NCI-H2171 treated with DMSO at 0.1 percent for 48 hours (cell line): ENCODE results near the gene GLT1D1.

Experiments used
- DNase-seq: peaks from one replicate; lab custom pipeline; 2025; lab: John Stamatoyannopoulos, UW

Gene GLT1D1

DNA sequence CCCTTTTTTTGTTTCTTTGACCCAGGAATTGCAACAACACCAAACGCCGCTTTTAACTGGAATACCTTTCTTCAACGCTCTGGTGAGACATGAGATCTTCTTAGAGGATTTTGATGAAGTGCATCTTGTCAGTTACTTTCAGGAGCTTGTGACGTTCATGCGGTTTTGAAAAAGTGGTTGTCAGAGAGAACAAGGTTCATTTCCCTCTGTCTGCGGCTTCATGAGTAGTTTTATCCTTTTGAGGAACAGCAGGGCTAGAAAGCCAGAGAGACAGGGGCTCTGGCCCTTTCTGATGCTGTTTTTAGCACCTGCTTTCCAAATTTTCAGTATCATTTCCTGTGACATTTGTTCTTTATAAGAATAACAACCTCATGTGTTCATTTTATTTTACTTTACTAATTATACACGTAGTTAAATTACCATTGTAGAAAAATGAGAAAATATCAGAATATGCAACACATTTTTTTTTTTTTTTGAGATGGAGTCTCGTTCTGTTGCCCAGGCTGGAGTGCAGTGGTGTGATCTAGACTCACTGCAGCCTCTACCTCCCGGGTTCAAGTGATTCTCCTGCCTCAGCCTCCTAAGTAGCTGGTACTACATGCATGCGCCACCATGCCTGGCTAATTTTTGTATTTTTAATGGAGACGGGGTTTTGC, 61.8 kb downstream of the GLT1D1 start:
- DNase-seq: no peak

DNA sequence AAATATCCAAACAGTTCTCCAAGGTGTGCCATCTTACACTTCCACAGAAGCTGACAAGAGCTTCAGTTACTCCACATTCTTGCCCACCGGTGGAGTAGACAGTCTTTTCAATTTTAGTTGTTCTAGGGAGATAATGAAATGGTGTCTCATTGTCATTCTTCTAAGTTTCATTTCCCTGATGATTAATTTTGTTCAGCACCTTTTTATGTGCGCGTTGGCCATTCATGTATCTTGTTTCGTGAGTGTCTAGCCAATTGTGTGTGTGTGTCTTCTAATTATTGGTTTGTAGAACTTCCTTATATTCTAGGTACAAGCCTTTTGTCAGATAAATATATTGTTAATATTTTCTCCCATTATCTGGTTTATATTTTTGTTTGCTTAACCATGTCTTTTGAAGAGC, 63.1 kb downstream of the GLT1D1 start:
- DNase-seq: no peak

DNA sequence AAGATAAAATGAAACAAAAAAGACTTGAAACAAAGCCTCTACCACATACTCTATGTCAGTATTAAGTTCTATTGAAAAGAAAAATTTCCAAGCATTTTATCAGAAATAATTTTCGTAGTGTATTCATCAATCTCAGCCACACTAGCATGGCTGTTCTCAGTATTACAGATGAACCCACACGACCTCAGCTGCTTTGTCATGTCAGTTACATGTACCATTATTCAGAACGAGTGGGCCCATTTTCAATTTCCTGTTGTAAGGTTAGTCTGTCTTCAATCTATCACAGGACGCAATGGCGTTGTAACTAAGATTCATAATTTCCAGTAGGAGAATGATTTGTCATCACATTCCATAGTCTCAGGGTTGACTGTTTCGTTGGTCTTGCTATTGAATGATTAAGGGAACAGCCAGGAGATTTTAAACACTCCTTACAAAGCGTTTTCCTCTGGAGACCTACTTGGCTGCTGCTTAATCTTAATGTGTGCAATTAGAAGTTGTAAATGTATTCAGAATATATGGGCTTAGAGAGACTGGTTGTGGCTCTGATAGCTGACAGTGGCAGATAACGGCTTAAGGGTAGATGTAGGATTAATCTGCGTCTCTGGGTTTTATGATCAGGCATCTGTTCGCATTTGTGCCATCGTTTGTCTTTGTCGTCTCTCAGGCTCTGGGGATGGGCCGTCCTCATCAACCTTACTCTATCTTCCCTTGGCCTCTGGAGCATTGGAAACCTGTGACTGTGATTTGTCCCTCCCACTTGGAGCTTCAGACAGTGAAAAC, 65.4 kb downstream of the GLT1D1 start:
- no peak for DNase-seq

DNA sequence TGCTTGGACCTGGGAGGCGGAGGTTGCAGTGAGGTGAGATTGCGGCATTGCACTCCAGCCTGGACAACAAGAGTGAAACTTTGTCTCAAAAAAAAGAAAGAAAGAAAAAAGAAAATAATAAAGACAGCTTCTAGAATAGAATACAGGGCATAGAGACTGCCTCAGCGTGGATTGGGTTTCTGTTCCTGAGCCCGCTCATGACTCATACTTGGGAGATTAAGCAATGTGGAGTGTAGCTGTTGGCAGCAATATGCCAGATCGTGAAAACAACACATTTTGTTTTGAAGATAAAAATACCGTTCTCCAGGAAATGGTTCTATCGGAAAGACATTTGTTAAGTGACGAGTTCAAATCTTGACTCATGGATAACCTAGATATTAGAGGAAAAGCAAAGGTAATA, 67.2 kb downstream of the GLT1D1 start:
- no peak for DNase-seq

DNA sequence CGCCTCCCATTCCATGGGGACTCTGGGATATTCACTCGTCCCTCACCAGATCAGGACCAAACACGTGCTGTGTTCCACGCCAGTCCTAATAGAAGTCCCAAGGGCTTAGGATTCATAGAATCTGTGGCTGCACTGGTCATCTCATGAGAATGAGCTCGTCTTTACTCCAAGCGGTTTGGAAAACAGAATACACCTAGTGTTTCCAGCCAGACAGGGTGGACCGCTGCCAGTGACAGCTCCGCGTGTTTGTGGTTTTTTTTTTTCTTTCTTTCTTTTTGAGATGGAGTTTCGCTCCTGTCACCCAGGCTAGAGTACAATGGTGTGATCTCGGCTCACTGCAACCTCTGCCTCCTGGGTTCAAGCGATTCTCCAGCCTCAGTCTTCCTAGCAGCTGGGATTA, 75.1 kb downstream of the GLT1D1 start:
- DNase-seq: no peak

DNA sequence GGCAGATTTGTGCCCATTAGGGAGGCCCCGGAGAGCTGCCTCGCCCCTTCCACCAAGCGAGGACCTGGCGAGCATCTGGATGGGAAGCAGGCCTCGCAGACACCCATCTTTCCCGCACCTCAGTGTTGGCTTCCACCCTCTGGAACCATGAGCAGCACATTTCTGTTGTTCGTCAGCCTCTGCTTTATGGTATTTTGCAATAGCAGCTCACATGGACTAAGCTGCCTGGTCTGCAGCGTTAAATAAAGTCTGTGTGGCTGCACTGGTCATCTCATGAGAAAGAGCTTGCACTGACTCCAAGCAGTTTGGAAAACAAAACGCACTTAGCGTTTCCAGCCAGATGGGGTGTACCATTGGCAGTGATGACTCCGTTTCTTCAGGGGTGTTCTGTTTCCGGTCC, 75.8 kb downstream of the GLT1D1 start:
- no peak for DNase-seq

DNA sequence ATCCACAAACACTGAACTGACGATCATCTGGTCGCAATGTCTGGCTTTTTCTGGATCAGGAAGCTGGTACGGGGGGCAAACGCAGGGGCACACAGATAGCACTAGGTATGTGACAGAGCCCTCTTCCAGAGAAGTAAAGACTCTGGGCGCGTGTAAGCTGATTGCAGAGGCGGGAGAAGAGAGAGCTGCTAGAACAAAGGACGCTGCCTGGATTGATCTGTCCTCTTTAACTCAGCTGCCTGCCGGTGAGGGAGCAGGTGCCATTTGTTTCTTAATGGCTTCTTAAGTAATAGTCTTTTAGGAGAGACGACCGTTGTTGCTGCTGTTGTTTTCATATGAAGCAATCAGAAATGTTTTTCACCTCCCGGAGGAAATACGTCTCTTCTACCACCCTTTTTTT, 77.3 kb downstream of the GLT1D1 start:
- DNase-seq: no peak

DNA sequence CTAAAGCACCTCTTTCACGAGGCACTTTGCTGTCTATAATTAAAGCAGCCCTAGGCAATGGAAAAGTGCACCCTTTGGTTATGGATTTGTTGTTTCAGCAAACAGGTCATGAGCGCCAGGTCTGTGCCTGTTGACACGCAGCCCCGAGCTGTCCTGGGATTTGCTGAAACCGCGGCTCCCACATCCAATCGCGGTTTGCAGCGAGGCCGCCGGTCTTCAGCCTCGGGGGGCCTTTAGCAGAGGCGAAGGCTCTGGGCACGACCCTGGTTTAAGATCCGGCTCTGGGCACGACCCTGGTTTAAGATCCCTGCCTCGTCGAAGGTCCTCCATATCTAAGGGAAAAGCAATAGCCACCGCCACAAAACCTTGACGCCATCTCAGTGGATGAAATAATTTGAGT, 79.2 kb downstream of the GLT1D1 start:
- no peak for DNase-seq

DNA sequence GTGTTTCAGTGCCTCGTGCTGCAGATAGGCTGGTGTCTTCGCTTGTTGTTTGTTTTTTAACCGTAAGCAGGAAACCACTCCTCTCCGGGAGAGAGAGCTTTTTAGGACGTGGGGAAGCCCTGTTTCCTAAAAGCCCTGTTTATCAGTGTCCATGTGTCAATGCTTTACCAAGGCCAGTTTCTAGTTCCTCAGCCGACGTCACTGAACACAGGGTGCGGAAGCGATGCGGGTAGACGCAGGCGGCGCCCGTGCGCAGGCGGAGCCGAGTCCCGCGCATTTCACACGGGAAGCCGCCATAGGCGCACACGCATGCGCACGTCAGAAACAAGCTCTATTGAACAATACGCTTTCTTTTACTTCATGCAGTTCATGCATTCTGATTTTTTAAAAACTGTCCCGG, 79.8 kb downstream of the GLT1D1 start:
- DNase-seq: no peak

DNA sequence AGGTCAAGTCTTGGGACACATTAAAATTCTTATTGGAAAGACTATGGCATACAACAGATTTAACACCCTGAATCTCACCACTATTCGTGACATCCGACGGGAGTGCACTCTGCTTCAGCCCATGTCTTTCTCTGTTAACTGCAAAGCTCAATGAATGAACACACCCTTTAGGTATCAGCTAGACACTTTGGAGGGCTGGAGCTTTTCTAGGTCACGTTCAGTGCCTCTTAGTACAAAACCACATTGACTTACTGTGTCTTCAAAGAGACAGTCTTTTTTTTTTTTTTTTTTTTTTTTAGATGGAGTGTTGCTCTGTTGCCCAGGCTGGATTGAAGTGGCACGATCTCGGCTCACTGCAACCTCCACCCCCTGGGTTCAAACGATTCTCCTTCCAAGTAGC, 80.6 kb downstream of the GLT1D1 start:
- DNase-seq: no peak

DNA sequence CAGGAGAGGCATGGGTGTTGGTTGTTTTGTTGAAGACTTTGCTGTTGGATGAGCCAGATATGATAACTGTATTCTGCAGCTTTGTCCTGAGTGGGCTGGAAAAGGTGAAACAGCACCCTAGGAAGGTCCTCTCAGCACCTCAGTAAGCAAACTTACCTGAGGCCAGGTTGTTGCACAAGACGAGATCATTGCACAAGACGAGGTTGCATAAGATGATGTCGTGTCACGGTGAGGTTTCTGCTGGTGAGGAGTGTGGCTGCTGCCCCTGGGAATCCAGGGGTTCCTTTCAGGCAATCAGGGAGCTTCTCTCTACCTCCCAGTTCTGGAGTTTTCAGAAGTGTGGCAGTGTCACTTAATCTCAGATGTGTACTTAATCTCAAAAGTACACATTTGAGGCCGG, 85.6 kb downstream of the GLT1D1 start:
- DNase-seq: no peak

DNA sequence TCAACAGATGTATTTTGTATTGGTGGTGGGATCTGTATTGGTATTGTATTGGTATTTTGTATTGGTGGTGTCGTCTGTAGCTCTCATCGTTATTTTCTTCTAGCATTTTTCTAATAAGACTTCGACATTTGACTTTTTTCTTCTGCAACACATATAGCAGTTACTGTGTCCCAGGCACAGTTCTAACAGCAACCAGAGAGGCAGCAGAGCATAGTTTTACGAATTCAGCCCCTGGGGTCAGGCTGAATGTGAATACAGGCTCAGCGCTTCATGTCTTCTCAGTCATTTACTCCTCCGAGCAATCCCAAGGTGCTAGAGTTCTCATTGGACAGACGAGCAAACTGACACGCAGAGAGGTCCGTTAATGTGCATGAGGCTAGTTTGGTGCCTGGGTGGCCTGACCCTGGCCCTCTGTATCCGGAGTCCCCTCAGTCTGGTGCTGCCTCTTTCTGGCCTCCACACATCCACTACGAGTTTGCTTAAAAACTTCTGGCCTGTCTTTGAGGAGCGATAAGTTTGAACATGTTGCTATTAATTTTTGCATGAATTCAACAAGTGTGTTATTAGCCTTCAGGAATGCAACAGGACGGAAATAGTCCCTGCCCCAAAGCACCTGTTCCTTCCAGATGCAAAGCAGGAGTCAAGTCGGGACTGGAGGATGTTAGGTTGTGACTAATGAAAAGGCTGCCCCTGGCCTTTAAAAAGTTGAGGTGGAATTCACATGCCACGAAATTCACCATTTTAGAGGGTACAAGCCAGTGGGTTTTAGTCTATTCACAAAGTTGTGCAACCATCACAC, 87.0 kb downstream of the GLT1D1 start:
- no peak for DNase-seq

DNA sequence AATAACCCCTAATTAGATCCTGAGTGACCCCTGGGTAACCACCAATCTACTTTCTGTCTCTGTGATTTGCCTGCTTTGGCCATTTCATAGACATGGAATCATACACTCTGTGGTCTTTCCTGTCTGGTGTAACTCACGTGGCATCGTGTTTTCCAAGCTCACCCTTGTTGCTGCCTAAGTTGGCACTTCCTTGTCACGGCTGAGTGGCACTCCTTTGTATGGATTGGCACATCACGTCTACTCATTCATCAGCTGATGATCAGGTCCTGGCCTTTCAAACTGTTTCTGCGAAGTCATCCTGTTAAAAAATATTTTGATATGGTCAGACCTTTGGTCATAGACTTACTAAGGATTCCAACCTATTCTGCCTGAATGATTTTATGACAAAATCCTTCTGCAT, 87.7 kb downstream of the GLT1D1 start:
- no peak for DNase-seq

DNA sequence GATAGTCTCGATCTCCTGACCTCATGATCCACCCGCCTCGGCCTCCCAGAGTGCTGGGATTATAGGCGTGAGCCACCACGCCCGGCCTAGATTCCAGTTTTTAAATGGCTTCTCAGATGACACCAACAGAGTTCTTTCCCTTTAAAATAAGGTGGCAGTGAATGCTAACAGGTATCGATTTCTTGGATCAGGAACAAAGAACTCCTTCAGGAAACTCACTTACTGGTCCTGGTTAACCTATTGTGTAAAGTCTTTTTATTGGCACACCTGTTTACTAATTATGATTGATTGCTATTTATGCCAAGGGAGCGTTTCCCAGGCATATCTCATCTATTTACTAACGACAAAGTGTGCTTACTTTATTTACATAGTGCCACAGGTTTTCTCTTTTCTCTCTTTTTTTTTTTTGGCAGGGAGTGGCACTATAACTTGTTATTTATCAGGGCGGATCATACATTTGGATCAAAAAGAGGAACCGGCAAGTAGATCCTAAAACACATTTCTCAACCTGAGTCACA, 89.7 kb downstream of the GLT1D1 start:
- no peak for DNase-seq

DNA sequence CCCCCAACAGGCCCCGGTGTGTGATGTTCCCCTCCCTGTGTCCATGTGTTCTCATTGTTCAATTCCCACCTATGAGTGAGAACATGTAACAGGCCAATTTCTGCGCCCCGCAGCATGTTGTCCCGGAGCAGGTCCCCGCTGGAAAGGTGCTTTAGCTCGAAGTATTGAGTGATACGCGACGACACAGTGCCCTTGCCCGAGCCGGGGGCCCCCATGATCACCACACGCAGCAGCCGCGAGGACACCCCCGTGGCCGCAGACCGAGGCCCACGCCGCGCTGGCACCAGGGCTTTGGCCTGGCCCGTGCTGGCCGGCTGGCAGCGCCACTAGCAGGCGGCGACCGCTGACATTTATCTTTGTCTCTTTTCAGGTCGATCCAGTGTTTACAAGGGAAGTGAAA, 91.7 kb downstream of the GLT1D1 start:
- no peak for DNase-seq

DNA sequence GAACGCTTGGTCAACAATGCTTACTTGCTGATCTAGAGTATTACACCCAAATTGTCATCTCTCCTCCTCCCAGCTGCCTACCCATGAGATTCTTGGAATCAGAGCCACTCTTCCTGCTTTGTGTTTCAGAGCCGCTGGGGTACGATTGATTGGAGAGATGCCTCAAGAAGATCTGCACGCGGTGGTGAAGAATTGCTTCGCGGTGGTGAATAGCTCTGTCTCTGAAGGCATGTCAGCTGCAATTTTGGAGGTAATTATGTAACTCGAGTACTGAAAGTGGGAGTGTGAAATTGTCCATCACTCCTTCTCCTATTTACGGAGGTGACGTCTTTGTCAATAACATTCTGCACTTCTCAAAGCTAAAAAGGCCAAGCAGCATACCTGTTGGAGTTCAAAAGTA, 93.9 kb downstream of the GLT1D1 start:
- DNase-seq: no peak

DNA sequence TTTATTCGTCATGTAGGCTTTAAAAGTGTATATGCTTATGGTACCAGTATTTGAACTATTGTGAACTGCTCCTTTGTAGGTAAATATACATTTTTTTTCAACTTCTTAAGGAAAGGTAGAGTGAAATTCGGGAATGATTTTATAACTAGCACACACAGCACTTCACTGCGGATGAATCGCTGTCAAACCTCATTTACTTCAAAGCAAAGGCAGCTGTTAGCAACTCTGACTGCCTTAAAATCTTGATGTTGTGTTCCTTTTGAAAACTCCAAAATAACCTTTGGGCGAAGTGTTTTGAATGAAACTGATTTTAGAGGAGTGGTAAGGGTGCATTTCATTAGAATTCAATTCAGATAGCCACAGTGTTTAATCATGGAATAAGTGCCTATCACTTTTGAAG, 95.8 kb downstream of the GLT1D1 start:
- no peak for DNase-seq

DNA sequence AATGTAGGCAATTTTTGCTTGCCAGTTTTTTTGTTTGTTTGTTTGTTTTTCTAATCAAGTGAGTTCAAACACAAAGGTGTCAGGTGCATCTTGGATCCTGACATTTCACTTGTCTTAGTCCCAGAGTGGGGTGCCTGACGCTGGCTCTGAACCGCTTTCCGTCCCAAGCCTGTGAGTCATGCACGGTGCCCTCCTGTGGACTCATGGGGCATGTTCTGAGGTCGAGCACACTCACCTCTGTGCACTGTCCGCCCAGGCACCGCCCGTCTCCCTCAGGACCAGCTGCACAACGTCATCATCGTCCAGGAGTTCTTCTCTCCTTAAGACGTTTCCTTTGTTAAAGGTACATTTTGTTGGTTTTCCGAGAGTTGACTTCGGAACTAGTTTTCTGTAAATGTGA, 98.2 kb downstream of the GLT1D1 start:
- DNase-seq: no peak

DNA sequence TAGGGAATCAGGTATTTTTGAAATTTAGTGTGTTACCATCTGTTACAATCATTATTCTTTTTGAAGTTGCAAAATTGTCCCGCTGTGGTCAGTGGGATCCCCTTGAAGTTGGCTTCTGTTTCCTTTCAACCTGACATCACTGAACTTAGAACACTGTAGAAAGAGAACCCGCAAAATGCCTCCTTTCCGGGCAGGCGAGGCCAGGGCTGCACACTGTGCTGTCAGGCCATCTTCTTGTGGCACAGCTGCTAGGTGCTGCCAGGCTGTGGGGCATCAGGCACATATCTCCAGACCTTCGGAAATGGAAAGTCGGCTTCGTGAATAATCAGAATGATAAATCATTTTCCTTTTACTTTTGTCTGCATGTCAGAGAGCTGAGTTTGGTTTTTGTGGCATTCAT, 103.5 kb downstream of the GLT1D1 start:
- no peak for DNase-seq

DNA sequence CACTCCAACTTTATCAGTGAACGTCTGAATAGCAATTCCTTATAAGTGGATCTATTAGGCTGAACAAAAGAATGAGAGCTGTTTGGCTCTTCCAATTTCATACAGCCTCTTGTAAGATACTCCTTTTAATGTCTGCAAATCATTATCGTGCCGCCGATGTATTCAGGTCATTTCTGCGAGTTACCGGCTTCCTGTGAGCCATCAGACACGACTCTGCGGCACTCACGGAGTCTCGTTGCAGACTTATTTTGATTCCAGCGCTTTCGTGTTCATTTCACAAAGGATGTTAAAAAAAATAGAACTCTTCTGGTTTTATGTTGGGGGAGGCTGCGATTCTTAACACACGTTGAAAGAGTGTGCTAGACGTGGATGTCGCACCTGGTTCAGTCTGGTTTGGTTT, 106.6 kb downstream of the GLT1D1 start:
- DNase-seq: no peak

DNA sequence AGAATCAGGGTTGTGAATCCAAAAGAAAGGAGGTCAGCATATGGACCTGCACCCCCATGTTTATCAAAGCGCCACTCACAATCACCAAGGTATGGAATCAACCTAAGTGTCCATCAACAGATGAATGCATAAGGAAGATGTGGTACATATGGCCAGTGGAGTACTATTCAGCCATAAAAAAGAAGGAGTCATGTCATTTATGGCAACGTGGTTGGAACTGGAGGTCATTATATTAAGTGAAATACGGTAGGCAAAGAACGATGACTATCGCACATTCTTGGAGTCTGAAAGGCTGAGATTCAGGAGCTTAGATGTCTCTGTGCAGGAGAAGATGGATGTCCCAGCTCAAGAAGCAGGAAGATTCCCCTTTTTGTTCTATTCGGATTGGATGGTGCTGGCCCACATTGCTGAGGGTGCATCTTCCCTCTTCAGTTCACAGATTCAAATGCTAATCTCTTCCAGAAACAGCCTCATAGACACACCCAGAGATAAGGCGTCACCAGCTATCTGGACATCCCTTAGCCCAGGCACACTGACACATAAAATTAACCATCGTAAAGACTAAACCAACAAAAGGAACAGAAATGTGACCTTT, 108.1 kb downstream of the GLT1D1 start:
- DNase-seq: no peak

DNA sequence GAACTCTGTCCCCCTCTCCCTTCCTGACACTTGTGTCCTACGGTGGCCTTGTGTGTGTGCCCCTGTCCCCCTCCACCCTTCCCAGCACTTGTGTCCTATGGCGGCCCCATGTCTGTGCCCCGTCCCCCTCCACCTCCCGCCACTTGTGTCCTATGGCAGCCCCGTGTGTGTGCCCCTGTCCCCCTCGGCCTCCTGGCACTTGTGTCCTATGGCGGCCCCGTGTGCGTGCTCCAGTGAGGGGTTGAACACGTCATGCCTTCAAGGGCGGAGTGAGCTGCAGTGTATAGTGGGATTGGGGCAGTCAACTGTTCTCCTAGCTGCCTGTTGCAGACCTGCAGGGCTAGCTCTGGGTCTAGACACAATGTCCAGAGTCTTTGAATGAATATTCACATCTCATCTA, 108.7 kb downstream of the GLT1D1 start:
- DNase-seq: no peak
